Neural cell (in vitro differentiated cells): ENCODE measurements around the gene UBFD1.

Source experiments
- EP300 ChIP-seq: fragments of 450-650 bp; conservative IDR thresholded peaks from 2 replicates; pipeline ENCODE4 v1.6.1; 2014; ENCODE audit warnings: antibody characterized with exemption, mild to moderate bottlenecking, moderate library complexity; ENCODE audit not compliant: poor library complexity, severe bottlenecking
- EZH2 ChIP-seq: fragments of 200-600, 300-800 bp; shearing (Covaris generic), sonication (generic); IDR thresholded peaks from 2 replicates; pipeline ENCODE4 v1.6.1; 2014; ENCODE audit warnings: antibody characterized with exemption, low read length, borderline replicate concordance, mild to moderate bottlenecking; ENCODE audit not compliant: insufficient read depth, poor library complexity, severe bottlenecking
- REST ChIP-seq: IDR thresholded peaks from 2 replicates; pipeline ENCODE4 v1.6.1; 2012; ENCODE audit warnings: borderline replicate concordance
- TAF1 ChIP-seq: IDR thresholded peaks from 2 replicates; pipeline ENCODE4 v1.6.1; 2012; ENCODE audit warnings: low read depth
- TF ChIP-seq, protein P1 (sequence below): fragments of 450-650 bp; IDR thresholded peaks from 2 replicates; pipeline ENCODE4 v1.5.1; 2014; ENCODE audit warnings: antibody characterized with exemption, mild to moderate bottlenecking, moderate library complexity; ENCODE audit not compliant: poor library complexity, severe bottlenecking

GRCh38 chr16:23556881-23557778 is at the start of gene UBFD1, which contains the start of gene EARS2:
- TF ChIP-seq, protein P1, sequence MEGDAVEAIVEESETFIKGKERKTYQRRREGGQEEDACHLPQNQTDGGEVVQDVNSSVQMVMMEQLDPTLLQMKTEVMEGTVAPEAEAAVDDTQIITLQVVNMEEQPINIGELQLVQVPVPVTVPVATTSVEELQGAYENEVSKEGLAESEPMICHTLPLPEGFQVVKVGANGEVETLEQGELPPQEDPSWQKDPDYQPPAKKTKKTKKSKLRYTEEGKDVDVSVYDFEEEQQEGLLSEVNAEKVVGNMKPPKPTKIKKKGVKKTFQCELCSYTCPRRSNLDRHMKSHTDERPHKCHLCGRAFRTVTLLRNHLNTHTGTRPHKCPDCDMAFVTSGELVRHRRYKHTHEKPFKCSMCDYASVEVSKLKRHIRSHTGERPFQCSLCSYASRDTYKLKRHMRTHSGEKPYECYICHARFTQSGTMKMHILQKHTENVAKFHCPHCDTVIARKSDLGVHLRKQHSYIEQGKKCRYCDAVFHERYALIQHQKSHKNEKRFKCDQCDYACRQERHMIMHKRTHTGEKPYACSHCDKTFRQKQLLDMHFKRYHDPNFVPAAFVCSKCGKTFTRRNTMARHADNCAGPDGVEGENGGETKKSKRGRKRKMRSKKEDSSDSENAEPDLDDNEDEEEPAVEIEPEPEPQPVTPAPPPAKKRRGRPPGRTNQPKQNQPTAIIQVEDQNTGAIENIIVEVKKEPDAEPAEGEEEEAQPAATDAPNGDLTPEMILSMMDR: peak; percentile 95
- TF ChIP-seq TAF1 (no peak), EP300 (peak; percentile 69), EZH2 (no peak), REST (peak; percentile 13)
